Suppressor macrophage treated with lipopolysaccharide for 4 hours (primary cell): ENCODE measurements around the gene AZU1.

Experiments
- DNase-seq: peaks from one replicate; pipeline ENCODE4 v3.0.0-alpha.2; 2020

AZU1 gene

GRCh38 chr19:827710-828321, at the start of gene AZU1:
Gene AZU1 (plus strand): TSS chr19:827837. CDS start chr19:827847, 10 bp downstream.
- DNase-seq: peak; percentile 83

GRCh38 chr19:778910-779653, 48.6 kb upstream of the AZU1 start:
- DNase-seq: no peak

- DNase-seq: no peak
Measured at GRCh38 chr19:780935-781334, 46.7 kb upstream of the AZU1 start.

- DNase-seq: no peak
Measured at GRCh38 chr19:781800-782184, 45.8 kb upstream of the AZU1 start.

GRCh38 chr19:782185-782877, 45.3 kb upstream of the AZU1 start:
- DNase-seq: no peak

- DNase-seq: no peak
Measured at GRCh38 chr19:782878-783668, 44.6 kb upstream of the AZU1 start.

- DNase-seq: no peak
Measured at GRCh38 chr19:784541-784940, 43.1 kb upstream of the AZU1 start.

GRCh38 chr19:787536-787935, 40.1 kb upstream of the AZU1 start:
- no peak for DNase-seq

- DNase-seq: no peak
Measured at GRCh38 chr19:788686-788982, 39.0 kb upstream of the AZU1 start.

- peak; percentile 51 for DNase-seq
Measured at GRCh38 chr19:788983-789700, 38.5 kb upstream of the AZU1 start.

GRCh38 chr19:789701-790060, 38.0 kb upstream of the AZU1 start:
- DNase-seq: no peak

- DNase-seq: no peak
Measured at GRCh38 chr19:791007-791566, 36.5 kb upstream of the AZU1 start.

GRCh38 chr19:791567-792305, 35.9 kb upstream of the AZU1 start:
- no peak for DNase-seq

- no peak for DNase-seq
Measured at GRCh38 chr19:792306-792885, 35.2 kb upstream of the AZU1 start.

- no peak for DNase-seq
Measured at GRCh38 chr19:793806-794205, 33.8 kb upstream of the AZU1 start.

- DNase-seq: no peak
Measured at GRCh38 chr19:795073-795611, 32.5 kb upstream of the AZU1 start.

- DNase-seq: no peak
Measured at GRCh38 chr19:795691-796581, 31.7 kb upstream of the AZU1 start.

- peak; percentile 100 for DNase-seq
Measured at GRCh38 chr19:796692-797527, 30.7 kb upstream of the AZU1 start, which contains the start of gene PTBP1. Gene PTBP1 (plus strand): TSS chr19:797452. CDS start chr19:797498, 46 bp downstream.
